Spinal cord (tissue), 10 donors: Measurements from ENCODE around the gene ZSCAN12. TPM values are rescaled to one million over a fixed set of nuclear protein-coding genes. Genes with fewer than 3 reads are reported as not detected.

Experiments
- DNase-seq, 6 donors: peaks; one replicate each; pipeline versions ENCODE4 v3.0.0 to v3.0.0-alpha.2; 2013 to 2015; ENCODE audit warnings: low spot score in 6 of 6, low read depth in 4 of 6
- H3K27ac ChIP-seq: one replicate; pipeline ENCODE4 v1.5.1; 2013; ENCODE audit warnings: low read depth, low read length, control low read depth
- H3K27me3 ChIP-seq: one replicate; pipeline ENCODE4 v1.6.1; 2013; ENCODE audit warnings: low read length; ENCODE audit not compliant: control insufficient read depth, insufficient read depth
- H3K36me3 ChIP-seq: one replicate; pipeline ENCODE4 v1.6.1; 2013; ENCODE audit warnings: low read length; ENCODE audit not compliant: control insufficient read depth, insufficient read depth
- H3K4me1 ChIP-seq: one replicate; pipeline ENCODE4 v1.6.1; 2013; ENCODE audit warnings: low read length; ENCODE audit not compliant: control insufficient read depth, insufficient read depth
- H3K4me3 ChIP-seq: one replicate; pipeline ENCODE4 v1.5.1; 2013; ENCODE audit warnings: low read depth, low read length, control low read depth
- H3K9me3 ChIP-seq: one replicate; pipeline ENCODE4 v1.6.1; 2013; ENCODE audit warnings: low read length; ENCODE audit not compliant: control insufficient read depth, insufficient read depth
- WGBS: methylation state at CpG from one replicate; pipeline ENCODE4 v1.1.5; 2013; ENCODE audit warnings: missing lambda C conversion rate; ENCODE audit not compliant: insufficient coverage; 5-methylcytosine and 5-hydroxymethylcytosine counted together
- polyA plus RNA-seq, 2 donors: library from polyadenylated mRNA; unstranded; fragments of 120-200 nt; gene quantifications; one replicate each; pipeline ENCODE4 v1.2.1, GENCODE V29; 2013; ENCODE audit not compliant: insufficient read length in 2 of 2
- small RNA-seq: library from RNA; depleted of rRNA; stranded (forward); fragments of <200 nt; gene quantifications from one replicate; pipeline ENCODE3, GENCODE V24; 2014; ENCODE audit warnings: low replicate concordance
- total RNA-seq, 2 donors: library from RNA; depleted of rRNA in 1 of 2; stranded (reverse); fragments of 120-200 nt in 1 of 2; fragments of >200 nt in 1 of 2; gene quantifications; one replicate each; pipeline versions ENCODE4 v1.2.3 to v1.2.4, GENCODE V29; 2013 to 2014
- donor health status: healthy.

ZSCAN12 gene
- total and polyA plus RNA-seq, 4 donors: 7.5 to 12.9 (median 10.1) TPM

DNA sequence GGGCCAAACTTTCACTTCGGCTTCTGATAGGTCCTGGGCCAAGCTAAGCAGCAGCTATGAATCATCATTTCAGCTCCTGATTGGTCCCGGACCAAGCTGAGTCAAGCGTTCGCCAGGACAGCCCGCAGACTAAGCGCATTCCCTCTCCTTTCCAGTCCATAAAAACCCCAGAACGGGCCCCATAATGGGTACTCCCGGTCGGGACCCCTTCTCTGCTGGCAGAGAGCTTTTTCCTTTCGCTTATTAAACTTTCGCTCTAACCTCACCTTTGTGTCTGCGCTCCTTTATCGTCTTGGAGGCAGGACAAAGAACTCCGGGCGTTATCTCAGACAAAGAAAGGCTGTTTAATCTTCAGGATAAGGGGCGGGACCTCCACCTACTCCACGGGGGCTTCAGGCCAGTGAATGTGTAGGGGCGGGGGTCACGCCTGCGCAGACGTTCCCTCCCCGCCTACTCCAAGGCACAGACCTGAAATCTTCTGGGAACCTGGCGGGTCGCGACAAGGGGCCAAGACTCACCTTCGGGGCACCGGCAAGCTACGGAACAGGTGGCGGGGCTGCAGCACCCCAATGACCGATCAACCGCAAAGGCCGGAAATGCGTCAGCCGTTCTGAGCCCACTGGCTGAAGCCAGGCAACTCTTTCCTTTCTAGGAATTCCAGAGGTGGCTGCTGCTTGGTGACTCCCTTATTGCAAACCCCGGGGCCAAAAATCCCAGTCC lies 63.8 kb downstream of the ZSCAN12 start, which contains the start of gene ZSCAN31:
TSS of gene ZSCAN31 (minus strand) at position 585 of the 720 bp plus-strand sequence. CDS start 6,465 bp downstream, outside the sequence.
- H3K27ac ChIP-seq: peak within 1 kb of the TSS; percentile 98
- no peaks in the 10 kb centered on the region for H3K9me3 ChIP-seq
- H3K4me3 ChIP-seq: peak within 1 kb of the TSS; percentile 96
- H3K27me3 ChIP-seq: no peaks in the 10 kb centered on the region
- peak; percentile 91 to 99 (median 94) for DNase-seq
- H3K36me3 ChIP-seq: no peaks in the 10 kb centered on the region
- under 1% methylated on average over 28 of the region's 35 CpGs for WGBS
- H3K4me1 ChIP-seq: peaks cover 5% of the 10 kb centered on the region

DNA sequence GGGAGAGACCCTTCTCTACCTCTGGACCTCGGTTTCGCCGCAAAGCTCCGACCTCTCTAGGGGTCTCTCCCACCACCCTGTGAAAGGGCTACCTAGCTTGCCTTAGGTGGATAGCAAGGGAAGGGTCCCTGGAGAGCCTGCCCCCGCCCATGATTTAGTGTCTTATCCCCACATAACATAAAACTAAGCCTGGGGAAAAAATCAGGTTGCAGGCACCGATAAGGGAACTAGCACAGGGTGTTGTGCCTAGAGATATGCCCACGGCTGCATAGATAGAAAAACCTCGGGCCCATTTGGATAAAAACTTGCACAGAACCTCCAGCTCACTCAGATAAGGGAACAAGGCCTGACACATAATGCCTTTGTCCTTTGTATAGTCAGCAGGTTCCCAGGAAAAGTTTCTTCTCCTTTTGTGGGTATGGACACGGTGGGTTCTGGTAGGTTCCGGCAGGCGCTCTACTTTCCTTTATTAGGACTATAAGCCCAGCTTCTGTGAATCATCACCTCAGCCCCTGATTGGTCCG lies 64.4 kb downstream of the ZSCAN12 start:
- 11% methylated on average over 3 of the region's 12 CpGs for WGBS
- Histone ChIP-seq H3K9me3 (no peaks in the 10 kb centered on the region), H3K27ac (peak overlapping the region; percentile 98), H3K4me1 (peaks cover 5% of the 10 kb centered on the region), H3K4me3 (peak overlapping the region; percentile 96), H3K36me3 (no peaks in the 10 kb centered on the region), H3K27me3 (no peaks in the 10 kb centered on the region)
- DNase-seq: no peak

DNA sequence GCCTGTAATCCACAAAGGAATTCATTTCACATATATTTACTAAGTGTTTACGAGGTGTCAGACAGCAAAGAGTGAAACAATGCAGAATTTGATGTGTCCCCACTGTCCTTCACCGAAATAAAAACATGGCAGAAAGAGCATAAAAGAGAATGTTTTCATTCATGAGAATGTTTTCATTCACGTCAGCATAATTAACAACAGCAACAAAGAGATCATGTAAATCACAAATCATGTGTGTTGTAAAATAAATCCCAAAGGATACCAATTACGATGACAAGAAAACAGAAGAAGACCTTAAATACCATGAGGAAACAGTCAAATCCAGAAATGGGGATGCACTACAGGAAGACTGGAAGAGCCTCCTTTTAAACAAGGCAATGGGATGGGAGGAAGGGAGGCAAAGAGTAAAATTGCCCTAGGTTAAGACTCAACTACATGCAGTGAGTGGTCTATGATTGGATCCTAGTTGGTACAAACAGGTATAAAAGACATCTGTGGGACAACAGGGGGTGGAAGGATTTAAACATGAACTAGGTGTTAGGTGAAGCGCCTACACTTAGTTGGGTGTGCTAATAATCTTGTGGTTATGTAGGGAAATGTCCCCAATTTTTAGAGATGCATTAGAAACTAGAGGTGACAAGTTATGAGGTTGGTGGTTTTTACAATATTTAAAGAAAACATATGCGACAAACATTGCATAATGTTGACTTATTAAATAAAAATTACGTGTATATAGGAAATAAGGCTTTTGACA lies 65.1 kb downstream of the ZSCAN12 start:
- H3K9me3 ChIP-seq: no peaks in the 10 kb centered on the region
- no peaks in the 10 kb centered on the region for H3K27me3 ChIP-seq
- H3K36me3 ChIP-seq: no peaks in the 10 kb centered on the region
- peak in 1 of 6 donors; percentile 26 for DNase-seq
- H3K27ac ChIP-seq: peak overlapping the region; percentile 98
- no CpG with 5 or more reads among the region's 7 CpGs for WGBS
- H3K4me1 ChIP-seq: peaks cover 5% of the 10 kb centered on the region
- H3K4me3 ChIP-seq: no peak overlapping the region

DNA sequence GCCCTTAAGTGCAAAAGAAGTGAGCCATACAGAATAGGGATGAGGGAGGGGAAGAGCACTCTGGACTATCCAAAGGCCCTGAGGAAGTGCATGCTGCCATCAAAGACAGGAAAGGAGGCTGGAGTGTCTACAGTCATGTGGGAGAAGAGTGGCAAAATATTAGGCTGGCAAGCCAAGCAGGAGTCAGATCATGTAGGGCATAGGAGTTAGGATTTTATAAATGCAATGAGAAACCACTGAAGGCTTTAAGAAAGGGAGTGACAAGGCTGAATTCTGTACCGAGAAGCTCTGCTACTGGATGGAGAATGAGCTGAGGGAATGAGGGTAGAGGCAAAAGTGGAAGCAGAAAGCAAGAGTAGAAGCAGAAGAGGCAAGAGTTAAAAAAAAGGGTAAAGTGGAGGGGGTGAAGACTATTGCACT lies 65.9 kb downstream of the ZSCAN12 start:
- no peaks in the 10 kb centered on the region for H3K9me3 ChIP-seq
- no peak for DNase-seq
- WGBS: 89% methylated on average over 1 of the region's 1 CpG
- H3K27ac ChIP-seq: no peak overlapping the region
- no peaks in the 10 kb centered on the region for H3K27me3 ChIP-seq
- no peak overlapping the region for H3K4me3 ChIP-seq
- peaks cover 5% of the 10 kb centered on the region for H3K4me1 ChIP-seq
- peaks cover 3% of the 10 kb centered on the region for H3K36me3 ChIP-seq

DNA sequence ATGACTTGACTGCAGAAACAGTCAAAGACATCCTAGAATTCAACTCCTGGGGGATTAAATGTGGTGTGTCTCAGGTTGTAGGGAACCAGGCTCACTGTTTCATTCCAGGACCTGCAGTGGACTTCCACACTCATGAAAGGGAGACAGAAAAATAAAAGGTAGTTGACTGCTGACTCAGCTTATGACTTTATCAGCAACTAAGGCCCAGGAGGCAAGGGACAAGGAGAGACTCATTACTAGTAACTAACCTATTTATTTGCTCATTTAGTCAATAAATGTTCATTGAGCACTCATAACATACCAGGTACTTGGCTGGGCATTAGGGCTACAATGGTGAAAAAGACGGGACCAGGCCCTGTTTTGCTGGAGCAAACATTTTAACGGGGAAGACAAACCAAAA lies 66.5 kb downstream of the ZSCAN12 start:
- no CpG with 5 or more reads among the region's 2 CpGs for WGBS
- Histone ChIP-seq H3K27ac (no peak overlapping the region), H3K9me3 (no peaks in the 10 kb centered on the region), H3K36me3 (peaks cover 3% of the 10 kb centered on the region), H3K27me3 (no peaks in the 10 kb centered on the region), H3K4me3 (no peak overlapping the region), H3K4me1 (peaks cover 5% of the 10 kb centered on the region)
- no peak for DNase-seq

DNA sequence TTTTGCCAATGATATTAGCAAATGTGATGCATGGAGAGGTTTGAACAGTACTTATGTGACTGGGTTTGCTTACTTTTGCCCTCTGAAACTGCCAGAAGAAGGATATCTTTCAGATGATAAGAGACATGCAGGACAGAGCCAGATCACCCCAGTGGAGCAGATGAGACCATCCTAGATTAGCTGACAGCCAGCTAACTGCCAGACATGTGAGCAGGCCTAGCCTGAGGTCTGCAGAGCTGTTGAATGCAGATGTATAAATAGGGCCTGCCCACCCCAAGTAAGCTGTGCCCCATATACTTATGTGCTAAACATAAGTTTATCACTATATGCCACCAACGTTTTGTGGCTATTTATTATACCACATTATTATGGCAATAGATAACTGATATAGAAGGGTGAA lies 69.5 kb downstream of the ZSCAN12 start:
- Histone ChIP-seq H3K9me3 (peaks cover 15% of the 10 kb centered on the region), H3K36me3 (peaks cover 9% of the 10 kb centered on the region), H3K27me3 (no peaks in the 10 kb centered on the region), H3K4me1 (peaks cover 3% of the 10 kb centered on the region), H3K4me3 (no peak overlapping the region), H3K27ac (no peak overlapping the region)
- no CpG with 5 or more reads among the region's 1 CpG for WGBS
- no peak for DNase-seq

Small RNA genes lying within 50 kb of the gene (small RNA-seq; reads per million reads assigned to genes)
- gene RNU2-45P: not detected

Other genes with a start within 250 kb of the ZSCAN12 start
- 10 to 100 TPM; 16.6 to 26.0 TPM for gene ZSCAN9, start 174.5 kb downstream of the ZSCAN12 start, total RNA-seq
- 10 to 100 TPM; 21.9 to 28.7 TPM for gene ZSCAN9, start 174.5 kb downstream of the ZSCAN12 start, polyA plus RNA-seq
- gene ZKSCAN4, start 147.5 kb downstream of the ZSCAN12 start, total RNA-seq: 10 to 100 TPM in 1 of 2 donors, 1 to 10 TPM in 1; 8.0 to 10.2 TPM
- 1 to 10 TPM; 7.7 TPM for gene ZKSCAN4, start 147.5 kb downstream of the ZSCAN12 start, polyA plus RNA-seq
- gene NKAPL, start 140.4 kb downstream of the ZSCAN12 start, total RNA-seq: 1 to 10 TPM; 1.8 to 3.3 TPM
- gene NKAPL, start 140.4 kb downstream of the ZSCAN12 start, polyA plus RNA-seq: 1 to 10 TPM; 2.1 to 3.3 TPM
- gene ZSCAN26, start 132.6 kb downstream of the ZSCAN12 start, total RNA-seq: 10 to 100 TPM; 27.2 to 39.8 TPM
- 10 to 100 TPM; 32.0 to 34.5 TPM for gene ZSCAN26, start 132.6 kb downstream of the ZSCAN12 start, polyA plus RNA-seq
- 10 to 100 TPM in 1 of 2 donors, 1 to 10 TPM in 1; 9.7 to 11.5 TPM for gene PGBD1, start 118.2 kb downstream of the ZSCAN12 start, total RNA-seq
- gene PGBD1, start 118.2 kb downstream of the ZSCAN12 start, polyA plus RNA-seq: 10 to 100 TPM; 13.9 to 15.7 TPM
- 10 to 100 TPM; 17.4 to 19.9 TPM for gene ZSCAN31, start 63.6 kb downstream of the ZSCAN12 start, total RNA-seq
- 10 to 100 TPM in 1 of 2 donors, 1 to 10 TPM in 1; 8.3 to 12.6 TPM for gene ZSCAN31, start 63.6 kb downstream of the ZSCAN12 start, polyA plus RNA-seq
- 10 to 100 TPM in 1 of 2 donors, 1 to 10 TPM in 1; 9.1 to 10.7 TPM for gene ZKSCAN3, start 49.8 kb downstream of the ZSCAN12 start, total RNA-seq
- gene ZKSCAN3, start 49.8 kb downstream of the ZSCAN12 start, polyA plus RNA-seq: 1 to 10 TPM; 6.4 to 8.4 TPM
- 1 to 10 TPM; 9.1 to 9.9 TPM for gene ZSCAN23, start 43.7 kb upstream of the ZSCAN12 start, total RNA-seq
- gene ZSCAN23, start 43.7 kb upstream of the ZSCAN12 start, polyA plus RNA-seq: 1 to 10 TPM; 5.5 to 7.2 TPM
- not detected for gene GPX6, start 116.0 kb upstream of the ZSCAN12 start, total RNA-seq
- not detected for gene GPX6, start 116.0 kb upstream of the ZSCAN12 start, polyA plus RNA-seq
- gene GPX5, start 126.1 kb upstream of the ZSCAN12 start, total RNA-seq: not detected
- gene GPX5, start 126.1 kb upstream of the ZSCAN12 start, polyA plus RNA-seq: not detected